ENCODE data around the gene HOXB13.

The HOXB13 gene

DNA sequence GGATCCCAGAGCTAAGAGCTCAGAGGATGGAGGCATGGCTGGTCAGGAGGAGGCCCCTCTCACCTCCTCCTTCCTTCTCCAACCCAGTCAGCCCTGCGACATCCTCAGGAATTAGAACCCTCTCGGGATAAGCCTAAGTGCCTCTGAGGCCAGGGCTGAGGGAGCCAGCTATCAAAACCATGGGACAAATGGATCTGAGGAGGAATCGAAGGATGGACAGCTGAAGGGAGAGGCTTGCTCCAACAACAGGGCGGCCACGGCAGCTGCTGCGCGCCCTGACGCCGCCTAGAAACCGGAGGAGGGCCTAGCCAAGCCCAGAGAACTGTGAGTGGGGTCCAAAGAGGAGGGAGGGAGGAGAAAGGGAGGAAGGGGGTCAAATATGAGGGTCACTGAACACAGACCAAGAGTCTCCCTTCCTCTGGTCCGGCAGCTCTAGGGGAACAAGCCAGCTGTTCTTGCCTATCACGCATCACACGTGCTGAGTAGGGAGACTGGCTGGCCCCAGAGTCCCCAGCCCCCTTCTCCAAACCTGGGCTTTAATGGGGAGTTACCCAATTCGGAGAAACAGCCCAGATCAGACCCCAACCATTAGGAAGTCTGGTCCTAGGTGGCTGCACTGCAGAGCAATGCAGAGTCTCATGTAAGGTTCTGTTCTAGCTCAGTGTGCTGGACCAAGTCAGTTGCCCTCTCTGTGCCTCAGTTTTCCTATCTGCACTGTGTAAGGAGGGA lies 5.9 kb upstream of the HOXB13 start:
- TF ChIP-seq, protein P1, sequence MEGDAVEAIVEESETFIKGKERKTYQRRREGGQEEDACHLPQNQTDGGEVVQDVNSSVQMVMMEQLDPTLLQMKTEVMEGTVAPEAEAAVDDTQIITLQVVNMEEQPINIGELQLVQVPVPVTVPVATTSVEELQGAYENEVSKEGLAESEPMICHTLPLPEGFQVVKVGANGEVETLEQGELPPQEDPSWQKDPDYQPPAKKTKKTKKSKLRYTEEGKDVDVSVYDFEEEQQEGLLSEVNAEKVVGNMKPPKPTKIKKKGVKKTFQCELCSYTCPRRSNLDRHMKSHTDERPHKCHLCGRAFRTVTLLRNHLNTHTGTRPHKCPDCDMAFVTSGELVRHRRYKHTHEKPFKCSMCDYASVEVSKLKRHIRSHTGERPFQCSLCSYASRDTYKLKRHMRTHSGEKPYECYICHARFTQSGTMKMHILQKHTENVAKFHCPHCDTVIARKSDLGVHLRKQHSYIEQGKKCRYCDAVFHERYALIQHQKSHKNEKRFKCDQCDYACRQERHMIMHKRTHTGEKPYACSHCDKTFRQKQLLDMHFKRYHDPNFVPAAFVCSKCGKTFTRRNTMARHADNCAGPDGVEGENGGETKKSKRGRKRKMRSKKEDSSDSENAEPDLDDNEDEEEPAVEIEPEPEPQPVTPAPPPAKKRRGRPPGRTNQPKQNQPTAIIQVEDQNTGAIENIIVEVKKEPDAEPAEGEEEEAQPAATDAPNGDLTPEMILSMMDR (IDR thresholded peaks at IDR 0.05; ENCODE audit: low read depth, low read length, missing control alignments), result no peak
- in situ Hi-C loops (cut with HindIII; ENCODE audit: low sequenced_read_pairs), result loop anchor here (10.0 kb wide), 1 partner anchor 130 kb away; no protein-coding TSS in a partner anchor
- H3K4me3 ChIP-seq (ENCODE audit: low read depth, low read length), result no peak overlapping the region
- DNase-seq (ENCODE audit: low read depth), result no peak

DNA sequence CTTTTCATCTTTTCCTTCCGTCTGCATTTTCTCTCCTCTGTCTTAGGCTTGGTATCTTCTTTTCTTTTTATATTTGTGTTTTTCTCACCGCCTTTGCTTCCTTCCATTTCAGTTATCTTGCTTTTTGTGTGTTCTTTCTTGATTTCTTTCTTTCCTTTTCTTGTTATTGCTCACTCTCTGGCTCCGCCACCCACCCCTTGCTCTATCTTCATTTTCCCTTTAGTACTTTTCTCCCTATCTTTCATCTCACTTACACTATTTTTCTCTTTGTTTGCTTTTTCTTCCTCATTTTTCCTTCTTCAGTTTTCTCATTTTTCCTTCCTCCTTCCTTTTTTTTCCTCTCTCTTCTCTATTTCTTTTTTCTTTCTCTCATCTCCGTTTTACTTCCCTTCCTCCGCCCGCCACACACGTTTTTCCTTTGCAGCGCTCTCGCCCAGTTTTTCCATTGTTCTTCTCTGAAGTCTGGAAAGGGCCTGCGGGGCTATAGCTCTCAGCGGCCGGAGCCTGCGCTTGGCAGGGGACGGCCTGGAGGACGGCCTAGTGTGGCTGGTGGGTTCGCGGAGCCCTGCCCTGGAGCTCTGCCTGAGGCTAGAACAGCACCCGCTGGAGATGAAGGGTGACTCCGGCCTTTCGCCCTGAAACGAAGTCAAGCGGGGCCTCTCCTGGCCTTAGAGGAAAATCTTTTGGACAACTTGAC lies 5.2 kb upstream of the HOXB13 start:
- in situ Hi-C loops (cut with HindIII; ENCODE audit: low sequenced_read_pairs), result loop anchor here (10.0 kb wide), 1 partner anchor 131 kb away; no protein-coding TSS in a partner anchor
- no peak for DNase-seq (ENCODE audit: low read depth)
- H3K4me3 ChIP-seq (ENCODE audit: low read depth, low read length), result no peak overlapping the region
- TF ChIP-seq, protein P1 (IDR thresholded peaks at IDR 0.05; ENCODE audit: low read depth, low read length, missing control alignments), result no peak

DNA sequence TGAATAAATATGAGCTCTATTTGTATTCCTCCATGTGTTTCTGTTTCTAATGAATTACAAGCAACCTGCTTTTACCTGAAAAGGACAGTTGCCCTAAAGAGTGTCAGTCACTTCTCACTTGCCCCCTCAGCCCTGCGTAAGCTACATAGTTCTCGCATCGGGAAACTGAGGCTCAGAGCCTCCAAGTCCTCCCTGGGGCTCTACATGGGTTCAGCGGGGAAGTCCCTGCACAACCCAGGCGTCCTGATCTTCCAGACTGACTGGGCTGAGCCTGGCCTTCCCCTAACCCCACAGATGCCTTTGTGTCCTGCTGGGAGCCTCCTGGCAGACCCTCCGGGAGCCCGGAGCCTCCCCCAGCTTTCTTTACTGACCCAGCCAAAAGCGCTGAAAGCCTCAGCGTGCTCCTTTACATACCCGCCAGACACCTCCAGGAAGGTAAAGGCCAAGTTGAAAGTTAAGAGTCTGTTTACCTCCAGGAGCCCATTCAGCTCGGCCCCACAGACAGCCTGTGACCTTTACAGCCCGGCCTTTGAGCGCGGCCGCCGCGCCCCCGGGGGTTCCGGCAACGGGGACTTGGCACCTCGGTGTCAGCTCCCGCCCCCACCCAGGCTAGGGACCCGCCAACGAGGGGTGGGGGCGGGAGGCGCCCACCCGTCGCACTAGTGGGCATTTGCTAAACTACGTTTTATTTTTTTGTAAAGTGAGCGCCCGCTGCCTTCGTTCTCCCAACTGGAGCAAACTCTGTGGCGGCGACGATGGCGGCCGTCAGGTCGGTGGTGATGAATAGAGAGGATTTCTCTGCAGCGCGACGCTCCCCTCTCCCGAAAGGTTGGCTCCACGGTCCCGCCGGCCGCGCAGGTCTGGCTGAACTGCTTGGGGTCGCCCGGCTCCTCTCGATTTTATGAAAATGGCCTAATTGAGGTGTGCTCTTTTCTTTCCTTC lies 4.4 kb upstream of the HOXB13 start:
- in situ Hi-C loops (cut with HindIII; ENCODE audit: low sequenced_read_pairs), result loop anchor here (10.0 kb wide), 1 partner anchor 132 kb away; no protein-coding TSS in a partner anchor
- TF ChIP-seq, protein P1 (IDR thresholded peaks at IDR 0.05; ENCODE audit: low read depth, low read length, missing control alignments), result no peak
- H3K4me3 ChIP-seq (ENCODE audit: low read depth, low read length), result no peak overlapping the region
- DNase-seq (ENCODE audit: low read depth), result no peak

DNA sequence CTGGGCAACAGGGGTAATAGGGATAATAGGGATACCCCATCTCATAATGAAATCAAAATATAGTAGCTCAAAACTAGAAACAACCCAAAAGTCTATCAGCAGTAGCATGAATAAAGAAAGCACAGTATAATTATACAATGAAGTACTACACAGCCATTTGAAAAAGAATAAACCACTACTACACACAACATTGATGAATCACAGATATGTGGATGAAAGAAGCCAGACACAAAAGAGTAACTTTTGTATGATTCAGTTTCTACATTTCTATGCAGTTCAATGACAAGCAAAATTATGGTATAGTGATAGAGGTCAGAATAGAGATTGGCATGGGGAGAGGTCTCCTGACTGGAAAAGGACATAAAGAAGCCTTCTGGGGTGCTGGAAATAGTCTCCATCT lies 2.8 kb upstream of the HOXB13 start:
- TF ChIP-seq, protein P1 (IDR thresholded peaks at IDR 0.05; ENCODE audit: low read depth, low read length, missing control alignments), result no peak
- in situ Hi-C loops (cut with HindIII; ENCODE audit: low sequenced_read_pairs), result loop anchor here (10.0 kb wide), 1 partner anchor 133 kb away; no protein-coding TSS in a partner anchor
- no peak overlapping the region for H3K4me3 ChIP-seq (ENCODE audit: low read depth, low read length)
- DNase-seq (ENCODE audit: low read depth), result no peak

DNA sequence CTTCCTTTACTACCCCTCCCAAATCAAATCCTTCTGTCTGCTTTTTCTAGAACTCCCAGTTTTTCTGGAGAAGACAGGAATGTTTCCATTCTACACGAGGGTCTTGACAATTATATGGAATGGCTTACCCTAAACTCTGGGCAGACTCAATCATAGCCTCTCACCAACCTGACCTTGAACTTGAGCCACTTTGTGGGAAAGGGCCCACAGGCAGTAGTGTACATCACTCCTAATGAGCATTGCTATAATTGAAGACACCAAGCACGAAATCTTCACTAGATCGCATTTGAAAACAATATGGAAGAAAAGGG lies 1.6 kb upstream of the HOXB13 start:
- TF ChIP-seq, protein P1 (IDR thresholded peaks at IDR 0.05; ENCODE audit: low read depth, low read length, missing control alignments), result no peak
- no peak overlapping the region for H3K4me3 ChIP-seq (ENCODE audit: low read depth, low read length)
- DNase-seq (ENCODE audit: low read depth), result no peak
- in situ Hi-C loops (cut with HindIII; ENCODE audit: low sequenced_read_pairs), result loop anchor here (10.0 kb wide), 1 partner anchor 135 kb away; no protein-coding TSS in a partner anchor
